B cell (primary cell): ENCODE results near the gene CDKN1B.

ENCODE experiments used
- CTCF ChIP-seq: fragments of 200-600 bp; IDR thresholded peaks from one replicate; pipeline ENCODE4 v1.8.0; 2022; ENCODE audit warnings: antibody characterized with exemption, mild to moderate bottlenecking
- EZH2 ChIP-seq: IDR thresholded peaks from 2 replicates; pipeline ENCODE4 v1.6.1; 2012; ENCODE audit warnings: borderline replicate concordance, low read depth, mild to moderate bottlenecking, moderate library complexity, low read length; ENCODE audit not compliant: insufficient read depth, poor library complexity, severe bottlenecking

GRCh38 chr12:12714276-12715021 lies 2.7 kb upstream of the CDKN1B start:
- TF ChIP-seq CTCF (peak; percentile 18), EZH2 (no peak)
